ENCODE data around the gene UNK.
"Not testable (repeated sequence)": the region's sequence is repeated elsewhere in the genome, so short reads cannot be mapped to it uniquely, and the experiment has no call there.

The UNK gene

DNA sequence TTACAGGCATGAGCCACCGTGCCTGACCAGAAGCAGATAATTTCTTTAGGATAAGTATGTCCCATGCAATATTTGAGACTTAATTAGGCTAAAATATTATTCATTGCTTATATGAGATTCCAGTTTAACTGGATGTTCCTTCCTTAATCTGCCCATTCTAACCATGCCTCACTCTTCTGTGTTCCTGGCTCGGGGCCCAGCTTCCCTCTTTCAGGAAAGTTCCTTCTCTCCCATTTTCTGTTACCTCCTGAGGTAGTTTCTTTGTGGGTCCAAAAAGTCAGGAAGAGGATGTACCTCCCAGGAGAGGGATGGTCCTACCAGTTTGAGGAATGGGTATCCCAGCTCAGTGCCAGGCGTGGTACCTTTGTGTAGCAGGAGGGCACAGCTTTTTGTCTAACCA lies 23.3 kb downstream of the UNK start:
- no peak for DNase-seq

DNA sequence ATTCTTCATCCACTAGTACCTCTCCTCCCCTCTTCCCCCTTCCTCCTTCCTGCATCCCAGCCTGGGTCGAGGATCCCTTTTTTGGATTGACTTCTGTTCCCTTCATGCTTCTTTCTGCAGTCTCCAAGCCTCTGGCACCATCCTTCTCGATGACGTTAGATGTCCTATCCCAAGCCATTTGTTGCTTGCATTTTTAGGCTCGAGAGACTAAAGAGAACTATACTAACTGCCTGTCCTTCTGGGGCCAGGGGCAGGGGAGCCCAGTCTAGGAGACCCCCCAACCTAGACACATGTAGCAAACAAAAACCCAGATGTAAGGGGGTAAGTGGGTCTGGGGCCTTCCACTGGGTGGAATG lies 23.9 kb downstream of the UNK start:
- no peak for DNase-seq

DNA sequence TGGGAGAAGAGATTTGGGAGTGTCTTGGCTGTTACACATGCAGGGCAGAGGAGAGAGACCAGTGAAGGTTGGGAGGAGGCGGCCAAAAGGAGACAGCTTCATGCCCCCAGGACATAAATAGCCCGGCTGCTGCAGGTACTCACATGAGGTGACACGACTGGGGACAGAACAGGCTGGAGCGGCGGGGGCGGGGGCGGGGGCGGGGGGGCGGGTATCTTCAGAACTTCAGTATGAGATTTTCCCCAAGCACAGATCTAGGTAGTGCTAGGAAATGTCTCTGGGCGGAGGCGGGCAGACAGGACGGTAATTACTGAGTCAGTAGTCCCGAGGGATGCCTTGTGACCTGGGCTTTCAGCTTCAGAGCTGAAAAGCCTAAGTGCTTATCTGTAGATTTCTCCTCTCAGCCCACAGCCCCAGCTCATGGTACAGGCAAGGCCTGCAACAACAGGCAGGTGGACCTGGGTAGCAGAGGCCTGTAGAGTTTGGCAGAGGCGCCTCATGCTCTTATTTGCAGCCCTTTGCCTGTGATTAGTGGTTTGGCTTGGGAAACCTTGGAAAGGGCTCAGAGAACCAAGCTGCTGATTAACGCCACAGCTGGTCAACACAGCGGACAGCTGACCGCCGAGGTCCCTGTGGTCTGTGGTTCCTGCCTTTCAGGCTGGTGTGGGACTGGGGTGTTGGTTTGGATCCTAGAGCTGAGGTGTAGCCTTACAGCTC lies 24.5 kb downstream of the UNK start:
- DNase-seq = no peak

GRCh38 chr17:75809631-75810111 lies 25.1 kb downstream of the UNK start:
- no peak for DNase-seq

DNA sequence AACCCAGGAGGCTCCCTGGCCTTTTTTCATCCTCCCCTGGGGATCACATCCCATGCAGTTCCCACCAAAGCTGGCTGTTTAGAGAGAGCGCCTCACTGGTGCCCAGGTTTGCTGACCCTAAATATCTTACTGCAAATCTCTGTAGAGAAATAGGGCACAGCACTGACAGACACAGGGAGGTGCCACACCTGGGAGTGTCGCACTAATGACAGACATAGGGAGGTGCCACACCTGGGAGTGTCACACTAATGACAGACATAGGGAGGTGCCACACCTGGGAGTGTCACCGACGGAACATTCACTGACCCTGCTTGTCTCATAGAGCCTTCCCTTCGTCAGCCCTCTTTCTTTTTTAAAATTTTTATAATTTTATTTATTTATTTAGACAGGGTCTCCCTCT lies 25.6 kb downstream of the UNK start:
- DNase-seq = no peak

- DNase-seq = not testable (repeated sequence)
These were observed 26.1 kb downstream of the UNK start for GRCh38 chr17:75810756-75811155.

DNA sequence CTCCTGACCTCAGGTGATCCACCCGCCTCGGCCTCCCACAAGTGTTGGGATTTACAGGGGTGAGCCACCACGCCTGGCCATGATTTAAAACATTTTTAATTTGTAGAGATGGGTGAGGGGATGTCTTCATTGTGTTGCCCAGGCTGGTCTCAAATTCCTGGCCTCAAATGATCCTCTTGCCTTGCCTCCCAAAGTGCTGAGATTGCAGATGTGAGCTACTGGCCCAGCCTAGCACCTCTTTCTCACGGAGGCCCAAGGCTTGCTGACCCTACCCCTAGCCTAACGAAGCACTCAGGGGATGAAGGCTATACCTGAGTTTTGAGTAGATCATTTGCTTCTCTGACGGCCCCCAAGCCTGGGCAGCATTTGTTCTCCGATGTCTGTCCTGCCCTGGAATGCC lies 26.6 kb downstream of the UNK start:
- no peak for DNase-seq

DNA sequence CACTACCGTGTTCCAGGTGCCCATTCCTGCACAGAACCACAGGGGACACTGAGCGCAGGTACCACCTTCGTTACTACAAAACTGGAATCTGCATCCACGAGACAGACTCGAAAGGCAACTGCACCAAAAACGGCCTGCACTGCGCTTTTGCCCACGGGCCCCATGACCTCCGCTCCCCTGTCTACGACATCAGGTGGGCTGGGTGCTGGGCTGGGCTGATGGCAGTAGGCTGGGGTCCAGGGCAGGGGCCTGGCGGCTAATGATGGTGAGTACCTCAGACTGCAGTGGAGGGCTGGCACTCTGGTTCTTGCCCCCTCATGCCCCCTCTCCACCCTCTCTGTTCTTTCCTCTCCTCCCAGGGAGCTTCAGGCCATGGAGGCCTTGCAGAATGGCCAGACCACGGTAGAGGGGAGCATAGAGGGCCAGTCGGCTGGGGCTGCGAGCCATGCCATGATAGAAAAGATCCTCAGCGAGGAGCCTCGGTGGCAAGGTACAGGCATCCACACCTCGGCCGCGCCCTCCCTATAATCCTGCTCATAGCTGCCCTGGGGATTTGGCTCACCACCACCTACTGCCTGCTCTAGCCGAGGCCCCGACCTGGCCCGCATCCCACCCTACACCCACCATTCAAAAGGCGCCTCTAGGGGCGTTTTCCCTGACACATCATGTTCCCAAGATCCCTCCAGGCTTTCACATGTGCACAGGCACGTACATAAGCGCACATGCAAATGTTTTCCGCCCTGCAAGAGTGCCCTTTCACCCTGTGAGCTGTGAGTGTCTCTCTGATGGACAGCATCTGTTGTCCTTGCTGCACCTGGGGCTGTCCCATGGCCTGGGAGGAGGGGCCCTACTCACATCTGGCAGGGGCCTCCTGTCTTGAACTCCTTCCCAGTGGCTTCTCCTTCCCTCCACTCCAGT lies 27.7 kb downstream of the UNK start:
- no peak for DNase-seq

GRCh38 chr17:75813081-75814020 lies 28.7 kb downstream of the UNK start:
- no peak for DNase-seq

GRCh38 chr17:75814021-75814395 lies 29.4 kb downstream of the UNK start:
- DNase-seq = no peak

GRCh38 chr17:75814900-75815373 lies 30.3 kb downstream of the UNK start:
- no peak for DNase-seq

DNA sequence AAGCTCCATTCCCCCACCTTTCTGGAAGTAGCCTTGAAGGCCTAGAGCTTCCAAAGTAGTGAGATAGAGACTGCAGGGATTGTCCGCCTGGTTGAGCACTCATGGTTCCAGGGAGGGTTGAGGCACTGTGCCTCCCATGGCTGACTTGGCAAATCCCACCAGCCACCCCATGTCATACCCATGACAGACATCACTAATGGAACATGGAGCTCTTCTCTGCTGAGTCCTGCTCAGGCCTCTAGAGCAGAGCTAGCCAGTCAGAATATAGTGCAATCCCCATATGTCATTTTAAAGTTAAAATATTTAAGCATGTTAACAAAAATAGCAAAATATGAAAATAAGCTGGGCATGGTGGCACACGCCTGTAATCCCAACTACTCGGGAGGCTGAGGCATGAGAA lies 30.8 kb downstream of the UNK start:
- DNase-seq = no peak

- no peak for DNase-seq
These were observed 32.1 kb downstream of the UNK start for GRCh38 chr17:75816693-75817092.

GRCh38 chr17:75817571-75817970 lies 33.0 kb downstream of the UNK start:
- DNase-seq = no peak

GRCh38 chr17:75818326-75818885 lies 33.8 kb downstream of the UNK start:
- DNase-seq = no peak

DNA sequence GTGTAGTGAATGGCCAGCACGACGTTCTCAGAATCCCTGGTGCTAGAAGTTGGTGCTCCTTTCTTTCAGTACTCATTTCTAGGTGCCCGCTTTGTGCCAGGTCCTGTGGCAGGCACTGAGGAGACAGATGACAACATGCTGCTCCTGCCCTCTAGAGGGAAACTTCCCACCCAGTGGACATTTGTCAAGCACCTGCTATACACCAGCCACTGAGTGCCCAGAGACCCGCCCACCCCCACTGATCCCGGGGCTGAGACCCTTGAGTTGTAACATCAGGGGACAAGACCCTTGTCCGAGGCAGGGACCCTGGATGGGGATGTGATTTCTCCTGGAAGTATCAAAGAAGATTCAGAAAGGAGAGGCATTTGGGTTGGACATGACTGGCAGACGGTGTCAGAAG lies 34.5 kb downstream of the UNK start:
- DNase-seq = no peak

DNA sequence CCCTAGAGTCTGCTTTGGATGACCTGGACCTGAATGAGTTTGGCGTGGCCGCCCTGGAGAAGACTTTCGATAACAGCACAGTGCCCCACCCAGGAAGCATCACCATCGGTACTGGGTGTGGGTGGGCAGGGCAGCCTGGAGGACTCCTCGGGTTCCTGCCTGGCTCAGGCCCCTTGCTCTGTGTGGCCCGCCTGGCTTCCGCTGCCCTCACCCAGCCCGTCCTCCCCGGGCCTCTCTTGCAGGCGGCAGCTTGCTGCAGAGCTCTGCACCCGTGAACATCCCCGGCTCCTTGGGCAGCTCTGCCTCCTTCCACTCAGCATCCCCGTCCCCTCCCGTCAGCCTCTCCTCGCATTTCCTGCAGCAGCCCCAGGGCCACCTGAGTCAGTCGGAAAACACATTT lies 35.1 kb downstream of the UNK start:
- DNase-seq = no peak

GRCh38 chr17:75820094-75821080 lies 35.8 kb downstream of the UNK start:
- no peak for DNase-seq

DNA sequence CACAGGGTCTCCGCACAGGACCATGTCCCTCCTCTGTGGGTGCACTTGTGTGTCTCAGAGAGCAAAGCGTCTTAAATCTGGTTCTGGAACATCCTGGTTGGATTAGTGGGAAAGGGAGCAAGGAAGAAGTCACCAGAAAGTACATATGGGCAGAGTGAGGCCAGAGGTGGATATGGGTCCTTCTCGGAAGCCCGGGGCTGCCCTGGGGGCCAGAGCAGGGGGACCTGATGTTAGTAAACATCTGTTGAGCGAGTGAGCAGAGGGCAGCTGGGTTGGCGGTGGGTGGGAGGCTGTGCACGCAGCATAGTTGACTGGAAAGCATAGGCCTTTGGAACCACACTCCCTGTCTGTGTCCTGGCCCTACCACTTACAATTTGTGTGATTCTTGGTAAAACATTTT lies 36.9 kb downstream of the UNK start:
- DNase-seq = no peak

DNA sequence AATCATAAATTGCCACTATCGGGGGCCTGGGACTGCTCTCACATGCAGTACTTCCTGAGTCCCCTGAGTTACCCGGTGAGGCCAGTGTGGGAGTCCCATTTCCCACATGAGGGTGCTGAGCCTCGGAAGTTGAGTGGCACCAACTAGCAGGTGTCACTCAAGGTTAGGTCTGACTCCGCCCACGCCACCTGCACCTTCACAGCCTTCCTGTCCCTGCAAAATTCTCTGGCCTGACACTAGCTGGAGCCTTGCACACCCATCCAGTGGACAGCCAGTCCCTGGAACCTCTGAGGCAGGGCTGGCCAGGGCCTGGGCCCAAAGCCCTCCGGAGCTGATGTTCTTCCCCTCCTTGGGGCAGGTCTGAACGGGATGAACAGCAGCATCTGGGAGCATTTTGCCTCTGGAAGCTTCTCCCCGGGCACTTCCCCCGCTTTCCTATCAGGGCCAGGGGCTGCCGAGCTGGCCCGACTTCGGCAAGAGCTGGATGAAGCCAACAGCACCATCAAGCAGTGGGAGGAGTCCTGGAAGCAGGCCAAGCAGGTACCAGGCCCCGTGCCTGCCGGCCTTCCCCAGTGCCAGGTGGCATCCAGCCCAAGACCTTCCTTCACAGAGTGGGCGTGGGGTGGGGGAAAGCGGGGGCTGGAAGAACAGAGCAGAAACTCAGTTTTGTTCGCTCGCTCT lies 37.7 kb downstream of the UNK start:
- DNase-seq = no peak

- DNase-seq = no peak
These were observed 38.2 kb downstream of the UNK start for GRCh38 chr17:75822800-75823166.
